HepG2 (cell line): Measurements from ENCODE around the gene CCDC183. TPM values are rescaled to one million over a fixed set of nuclear protein-coding genes. Genes with fewer than 3 reads are reported as not detected.

ENCODE experiments used
- ATAC-seq: fragments of 200-7000 bp; cut with Tn5 transposase; 3 replicates; pipeline ENCODE4 v1.9.1; 2020; ENCODE audit warnings: mild to moderate bottlenecking, moderate library complexity
- BruUV-seq: library from RNA; stranded (reverse); fragments of 400-500 nt; replicated peaks from 2 replicates; lab custom pipeline; 2021; lab: Mats Ljungman, UMichigan
- CTCF ChIA-PET: fragments of 300-600 bp; formaldehyde crosslinking; extraction: SDS; loops from one replicate; lab custom pipeline; 2021; ENCODE audit warnings: low total read pairs, inconsistent platforms, low intra/inter-chr PET ratio; lab: Yijun Ruan, JAX
- POLR2A ChIA-PET: fragments of 350-600 bp; sonication (Branson Sonifier 250); formaldehyde crosslinking; loops from one replicate; lab custom pipeline; 2020; ENCODE audit warnings: antibody characterized with exemption, inconsistent platforms; lab: Yijun Ruan, JAX
- DNase-seq: peaks from one replicate; pipeline ENCODE4 v3.0.0-alpha.2; 2015; ENCODE audit warnings: low spot score
- FAIRE-seq: peaks from 3 replicates; lab custom pipeline; 2011; peaks lifted over from hg19 to GRCh38; lab: Jason Lieb, UNC
- H2AFZ ChIP-seq: one replicate; pipeline ENCODE4 v1.6.1; 2011; ENCODE audit warnings: low read length, inconsistent platforms
- H3K27ac ChIP-seq: fragments of 300-600 bp; 3 replicates; pipeline ENCODE4 v1.8.0; 2011; ENCODE audit warnings: mixed run types, mild to moderate bottlenecking, mixed read lengths, low read length, inconsistent platforms; ENCODE audit not compliant: insufficient read depth; ENCODE audit errors: extremely low read length
- H3K27me3 ChIP-seq, 2 experiments: fragments of 200-600 bp in 1 of 2; 2 replicates in 1 of 2; 3 replicates in 1 of 2; pipeline versions ENCODE4 v1.6.0 to v1.8.0; 2011; ENCODE audit warnings: low read length in 2 of 2, mild to moderate bottlenecking in 2 of 2, moderate library complexity in 2 of 2, inconsistent platforms in 1 of 2; ENCODE audit not compliant: insufficient read depth in 2 of 2, control insufficient read depth in 1 of 2
- H3K36me3 ChIP-seq, 2 experiments: fragments of 200-600 bp in 1 of 2; replicated peaks in 1 of 2; 2 replicates in 1 of 2; 3 replicates in 1 of 2; pipeline versions ENCODE4 v1.5.1 to v1.8.0; 2011; ENCODE audit warnings: low read length in 2 of 2, inconsistent platforms in 1 of 2; ENCODE audit not compliant: insufficient read depth in 2 of 2, control insufficient read depth in 1 of 2
- H3K4me1 ChIP-seq: 2 replicates; pipeline ENCODE4 v1.5.1; 2012; ENCODE audit warnings: low read length, inconsistent platforms; ENCODE audit not compliant: insufficient read depth
- H3K4me2 ChIP-seq: 2 replicates; pipeline ENCODE4 v1.6.0; 2011; ENCODE audit warnings: low read depth, low read length, inconsistent platforms
- H3K4me3 ChIP-seq, 3 experiments: fragments of 200-600 bp in 1 of 3; sonication (generic), shearing (Covaris generic) in 1 of 3; replicated peaks in 1 of 3; 2 replicates each; pipeline ENCODE4 v1.5.1; 2011 to 2016; ENCODE audit warnings: low read length in 3 of 3, inconsistent platforms in 2 of 3, low read depth in 2 of 3, mild to moderate bottlenecking in 2 of 3, control low read depth in 1 of 3, mixed read lengths in 1 of 3; ENCODE audit not compliant: insufficient read depth in 1 of 3
- H3K79me2 ChIP-seq: one replicate; pipeline ENCODE4 v1.6.1; 2011; ENCODE audit warnings: low read length, inconsistent platforms; ENCODE audit not compliant: insufficient read depth
- H3K9ac ChIP-seq: 2 replicates; pipeline ENCODE4 v1.6.0; 2011; ENCODE audit warnings: mild to moderate bottlenecking, low read depth, low read length, inconsistent platforms; ENCODE audit not compliant: insufficient read depth
- H3K9me3 ChIP-seq: 2 replicates; pipeline ENCODE4 v1.5.1; 2012; ENCODE audit warnings: mild to moderate bottlenecking, low read length
- H4K20me1 ChIP-seq: 2 replicates; pipeline ENCODE4 v1.6.0; 2011; ENCODE audit warnings: inconsistent platforms, mild to moderate bottlenecking, low read length, moderate library complexity; ENCODE audit not compliant: insufficient read depth
- BCL6 ChIP-seq: IDR thresholded peaks from 2 replicates; pipeline ENCODE4 v1.6.1; 2016; ENCODE audit warnings: missing genetic modification reagents, missing compliant biosample characterization
- BRCA1 ChIP-seq: sonication (generic); formaldehyde crosslinking; IDR thresholded peaks from 2 replicates; pipeline ENCODE4 v1.4.0; 2020; ENCODE audit warnings: missing genetic modification reagents
- MED13 ChIP-seq: sonication (generic); formaldehyde crosslinking; IDR thresholded peaks from 2 replicates; pipeline ENCODE4 v1.5.0; 2020; ENCODE audit warnings: missing genetic modification reagents
- NAIF1 ChIP-seq: sonication (generic); formaldehyde crosslinking; IDR thresholded peaks from 2 replicates; pipeline ENCODE4 v1.5.0; 2020; ENCODE audit warnings: mild to moderate bottlenecking, missing genetic modification reagents, borderline replicate concordance
- NR3C1 ChIP-seq: sonication (generic); formaldehyde crosslinking; IDR thresholded peaks from 2 replicates; pipeline ENCODE4 v1.4.0; 2020; ENCODE audit warnings: missing genetic modification reagents
- SAFB2 ChIP-seq: sonication (generic); formaldehyde crosslinking; IDR thresholded peaks from 2 replicates; pipeline ENCODE4 v1.5.1; 2020; ENCODE audit warnings: missing genetic modification reagents, low read depth, mild to moderate bottlenecking, borderline replicate concordance
- ZBTB38 ChIP-seq: sonication (generic); formaldehyde crosslinking; IDR thresholded peaks from 2 replicates; pipeline ENCODE4 v1.5.1; 2020; ENCODE audit warnings: mild to moderate bottlenecking, missing genetic modification reagents
- ZNF20 ChIP-seq: sonication (generic); formaldehyde crosslinking; IDR thresholded peaks from 2 replicates; pipeline ENCODE4 v1.4.0; 2020; ENCODE audit warnings: mild to moderate bottlenecking, moderate library complexity, missing genetic modification reagents
- ZNF431 ChIP-seq: sonication (generic); formaldehyde crosslinking; IDR thresholded peaks from 2 replicates; pipeline ENCODE4 v1.9.0; 2022; ENCODE audit warnings: missing genetic modification reagents, low read depth, mild to moderate bottlenecking, borderline replicate concordance
- ZNF709 ChIP-seq: sonication (generic); formaldehyde crosslinking; IDR thresholded peaks from 2 replicates; pipeline ENCODE4 v1.5.0; 2020; ENCODE audit warnings: mild to moderate bottlenecking, missing genetic modification reagents
- ZNF790 ChIP-seq: sonication (generic); formaldehyde crosslinking; IDR thresholded peaks from 2 replicates; pipeline ENCODE4 v1.8.0; 2022; ENCODE audit warnings: missing genetic modification reagents, mild to moderate bottlenecking, borderline replicate concordance
- ZNF879 ChIP-seq: sonication (generic); formaldehyde crosslinking; IDR thresholded peaks from 2 replicates; pipeline ENCODE4 v1.8.1; 2023; ENCODE audit warnings: missing genetic modification reagents
- WGBS: methylation state at CpG from one replicate; pipeline ENCODE4 v1.1.6; 2017; ENCODE audit warnings: low lambda C conversion rate; 5-methylcytosine and 5-hydroxymethylcytosine counted together
- in situ Hi-C: cut with HindIII; loops from 2 replicates; pipeline ENCODE4 v1.10.0; 2017; ENCODE audit warnings: low pct_unique_long_range_greater_than_20kb; ENCODE audit not compliant: extremely low pct_ligation_motif_present
- intact Hi-C: fragments of 100-400 bp; cut with micrococcal nuclease; formaldehyde crosslinking; loops from one replicate; pipeline ENCODE4 v1.10.0; 2022; ENCODE audit not compliant: unreplicated experiment
- polyA plus RNA-seq, 8 experiments: library from polyadenylated mRNA; depleted of rRNA in 3 of 8; stranded (reverse) in 7 of 8; unstranded in 1 of 8; fragments of >200 nt; fragmentation: Illumina TruSeq in 4 of 8; extraction: Trizol in 4 of 8; gene quantifications; 2 replicates each; pipeline versions ENCODE4 v1.2.1 to v1.2.3, GENCODE V29; 2011 to 2016; ENCODE audit warnings: low read depth in 4 of 8, missing spikeins in 1 of 8, mixed read lengths in 1 of 8; ENCODE audit not compliant: insufficient read depth in 1 of 8
- total RNA-seq, 5 experiments: library from RNA; depleted of rRNA; stranded (reverse); fragments of >200 nt; fragmentation: Illumina TruSeq; extraction: Trizol; gene quantifications; 2 replicates each; pipeline ENCODE4 v1.2.3, GENCODE V29; 2016; ENCODE audit warnings: low read depth in 1 of 5
- TF ChIP-seq, protein P1 (sequence below): sonication (generic); formaldehyde crosslinking; IDR thresholded peaks from 2 replicates; pipeline ENCODE4; 2020; ENCODE audit warnings: missing genetic modification reagents, mild to moderate bottlenecking, borderline replicate concordance
- TF ChIP-seq, protein P2 (sequence below): sonication (generic); formaldehyde crosslinking; IDR thresholded peaks from 2 replicates; pipeline ENCODE4 v1.4.0; 2020; ENCODE audit warnings: missing genetic modification reagents
- TF ChIP-seq, protein P3 (sequence below), 2 experiments: sonication (generic) in 1 of 2; formaldehyde crosslinking in 1 of 2; IDR thresholded peaks; 2 replicates each; pipeline versions ENCODE4 v1.4.0 to v1.6.1; 2016 to 2020; ENCODE audit warnings: borderline replicate concordance in 1 of 2, low read depth in 1 of 2, mild to moderate bottlenecking in 1 of 2, missing genetic modification reagents in 1 of 2

The CCDC183 gene
- total and polyA plus RNA-seq, 2 of the 13 experiments (the other 11 are each of a cell fraction or from before 2014, with no cell fraction given) = 5.0 to 66.4 TPM

DNA sequence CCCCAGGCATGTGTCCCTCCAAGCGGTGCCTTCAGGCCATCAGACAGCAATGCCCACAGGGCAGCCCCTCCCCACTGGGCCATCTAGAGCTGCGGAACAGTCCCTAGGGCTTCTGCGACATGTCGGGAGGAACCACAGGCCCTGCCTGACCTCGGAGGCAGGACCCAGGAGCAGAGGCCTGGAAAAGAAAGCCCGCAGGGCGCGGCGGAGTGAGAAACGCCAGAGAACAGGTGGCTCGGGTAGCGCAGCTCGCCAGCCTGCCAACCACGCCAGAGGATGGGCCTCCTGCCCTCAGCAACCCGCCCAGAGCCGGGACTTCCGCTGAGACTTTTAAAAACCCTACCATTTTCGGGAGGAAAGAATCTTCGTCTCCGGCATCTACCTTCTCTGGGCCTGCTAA, 38.8 kb upstream of the CCDC183 start:
- no peak overlapping the region for H3K4me2 ChIP-seq
- ChIA-PET CTCF (no interaction called here), POLR2A (interaction anchor here (1.4 to 1.5 kb wide), 2 partner anchors 21 to 27 kb away, joined by 3 read pairs; no protein-coding TSS in a partner anchor)
- peaks cover 2% of the 10 kb centered on the region; the same call in 1 of the 2 replicates for H3K9me3 ChIP-seq
- WGBS = 62% methylated on average over 14 of the region's 20 CpGs
- intact Hi-C loops (no loop called here), in situ Hi-C loops (no loop called here)
- H3K27ac ChIP-seq = no peak overlapping the region
- H3K4me3 ChIP-seq = no peak overlapping the region
- H2AFZ ChIP-seq = no peak overlapping the region
- no peak for ATAC-seq
- H3K79me2 ChIP-seq = no peaks in the 10 kb centered on the region
- H3K4me1 ChIP-seq = peaks cover 33% of the 10 kb centered on the region
- H4K20me1 ChIP-seq = no peaks in the 10 kb centered on the region
- H3K27me3 ChIP-seq = peaks cover 7 to 38% of the 10 kb centered on the region in 2 experiments; a peak in 4 of 5 replicates
- H3K9ac ChIP-seq = no peak overlapping the region
- no peak for FAIRE-seq
- DNase-seq = no peak
- no peaks in the 10 kb centered on the region for H3K36me3 ChIP-seq
- no TSS peak for BruUV-seq
- TF ChIP-seq ZNF790 (CRISPR knock-in tag) = no peak
- TF ChIP-seq BRCA1 (CRISPR knock-in tag) = no peak
- TF ChIP-seq, protein P1, sequence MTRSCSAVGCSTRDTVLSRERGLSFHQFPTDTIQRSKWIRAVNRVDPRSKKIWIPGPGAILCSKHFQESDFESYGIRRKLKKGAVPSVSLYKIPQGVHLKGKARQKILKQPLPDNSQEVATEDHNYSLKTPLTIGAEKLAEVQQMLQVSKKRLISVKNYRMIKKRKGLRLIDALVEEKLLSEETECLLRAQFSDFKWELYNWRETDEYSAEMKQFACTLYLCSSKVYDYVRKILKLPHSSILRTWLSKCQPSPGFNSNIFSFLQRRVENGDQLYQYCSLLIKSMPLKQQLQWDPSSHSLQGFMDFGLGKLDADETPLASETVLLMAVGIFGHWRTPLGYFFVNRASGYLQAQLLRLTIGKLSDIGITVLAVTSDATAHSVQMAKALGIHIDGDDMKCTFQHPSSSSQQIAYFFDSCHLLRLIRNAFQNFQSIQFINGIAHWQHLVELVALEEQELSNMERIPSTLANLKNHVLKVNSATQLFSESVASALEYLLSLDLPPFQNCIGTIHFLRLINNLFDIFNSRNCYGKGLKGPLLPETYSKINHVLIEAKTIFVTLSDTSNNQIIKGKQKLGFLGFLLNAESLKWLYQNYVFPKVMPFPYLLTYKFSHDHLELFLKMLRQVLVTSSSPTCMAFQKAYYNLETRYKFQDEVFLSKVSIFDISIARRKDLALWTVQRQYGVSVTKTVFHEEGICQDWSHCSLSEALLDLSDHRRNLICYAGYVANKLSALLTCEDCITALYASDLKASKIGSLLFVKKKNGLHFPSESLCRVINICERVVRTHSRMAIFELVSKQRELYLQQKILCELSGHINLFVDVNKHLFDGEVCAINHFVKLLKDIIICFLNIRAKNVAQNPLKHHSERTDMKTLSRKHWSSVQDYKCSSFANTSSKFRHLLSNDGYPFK = no peak
- TF ChIP-seq BCL6 (CRISPR knock-in tag) = no peak
- no peak for TF ChIP-seq MED13 (CRISPR knock-in tag)
- TF ChIP-seq, protein P2, sequence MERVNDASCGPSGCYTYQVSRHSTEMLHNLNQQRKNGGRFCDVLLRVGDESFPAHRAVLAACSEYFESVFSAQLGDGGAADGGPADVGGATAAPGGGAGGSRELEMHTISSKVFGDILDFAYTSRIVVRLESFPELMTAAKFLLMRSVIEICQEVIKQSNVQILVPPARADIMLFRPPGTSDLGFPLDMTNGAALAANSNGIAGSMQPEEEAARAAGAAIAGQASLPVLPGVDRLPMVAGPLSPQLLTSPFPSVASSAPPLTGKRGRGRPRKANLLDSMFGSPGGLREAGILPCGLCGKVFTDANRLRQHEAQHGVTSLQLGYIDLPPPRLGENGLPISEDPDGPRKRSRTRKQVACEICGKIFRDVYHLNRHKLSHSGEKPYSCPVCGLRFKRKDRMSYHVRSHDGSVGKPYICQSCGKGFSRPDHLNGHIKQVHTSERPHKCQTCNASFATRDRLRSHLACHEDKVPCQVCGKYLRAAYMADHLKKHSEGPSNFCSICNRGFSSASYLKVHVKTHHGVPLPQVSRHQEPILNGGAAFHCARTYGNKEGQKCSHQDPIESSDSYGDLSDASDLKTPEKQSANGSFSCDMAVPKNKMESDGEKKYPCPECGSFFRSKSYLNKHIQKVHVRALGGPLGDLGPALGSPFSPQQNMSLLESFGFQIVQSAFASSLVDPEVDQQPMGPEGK (CRISPR knock-in tag) = no peak
- TF ChIP-seq ZNF709 (CRISPR knock-in tag) = no peak
- TF ChIP-seq ZBTB38 (CRISPR knock-in tag) = no peak
- TF ChIP-seq NAIF1 (CRISPR knock-in tag) = no peak
- TF ChIP-seq NR3C1 = no peak
- no peak for TF ChIP-seq ZNF20 (CRISPR knock-in tag)
- TF ChIP-seq ZNF431 (CRISPR knock-in tag) = no peak
- TF ChIP-seq ZNF879 (CRISPR knock-in tag) = no peak
- no peak for TF ChIP-seq SAFB2 (CRISPR knock-in tag)
- TF ChIP-seq, protein P3, sequence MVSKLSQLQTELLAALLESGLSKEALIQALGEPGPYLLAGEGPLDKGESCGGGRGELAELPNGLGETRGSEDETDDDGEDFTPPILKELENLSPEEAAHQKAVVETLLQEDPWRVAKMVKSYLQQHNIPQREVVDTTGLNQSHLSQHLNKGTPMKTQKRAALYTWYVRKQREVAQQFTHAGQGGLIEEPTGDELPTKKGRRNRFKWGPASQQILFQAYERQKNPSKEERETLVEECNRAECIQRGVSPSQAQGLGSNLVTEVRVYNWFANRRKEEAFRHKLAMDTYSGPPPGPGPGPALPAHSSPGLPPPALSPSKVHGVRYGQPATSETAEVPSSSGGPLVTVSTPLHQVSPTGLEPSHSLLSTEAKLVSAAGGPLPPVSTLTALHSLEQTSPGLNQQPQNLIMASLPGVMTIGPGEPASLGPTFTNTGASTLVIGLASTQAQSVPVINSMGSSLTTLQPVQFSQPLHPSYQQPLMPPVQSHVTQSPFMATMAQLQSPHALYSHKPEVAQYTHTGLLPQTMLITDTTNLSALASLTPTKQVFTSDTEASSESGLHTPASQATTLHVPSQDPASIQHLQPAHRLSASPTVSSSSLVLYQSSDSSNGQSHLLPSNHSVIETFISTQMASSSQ (IDR thresholded peaks at IDR 0.05; ENCODE audit: low read depth) = no peak
- TF ChIP-seq, protein P3 (CRISPR knock-in tag; IDR thresholded peaks at IDR 0.05; ENCODE audit: borderline replicate concordance) = no peak
